ENCODE measurements around the gene FBXL15. TPM values are rescaled to one million over a fixed set of nuclear protein-coding genes. Genes with fewer than 3 reads are reported as not detected.

The FBXL15 gene
- total and polyA plus RNA-seq, 9 of the 15 experiments (the other 6 are each of a cell fraction or from before 2014, with no cell fraction given) = 0.08 to 25.9 (median 3.5) TPM

GRCh38 chr10:102394079-102394800, 26.4 kb upstream of the FBXL15 start (continued):
- TF ChIP-seq CHD7 (IDR thresholded peaks at IDR 0.05; ENCODE audit: low read depth, low read length) (no peak), NFXL1 (CRISPR knock-in tag; IDR thresholded peaks at IDR 0.05) (no peak), POLR2AphosphoS2 (IDR thresholded peaks at IDR 0.05; ENCODE audit: low read length) (no peak), NR3C1 (CRISPR knock-in tag; IDR thresholded peaks at IDR 0.05) (no peak), ZNF561 (CRISPR knock-in tag; conservative IDR thresholded peaks at IDR 0.05) (no peak), SREBF2 (CRISPR knock-in tag; IDR thresholded peaks at IDR 0.05) (no peak), STAT5B (CRISPR knock-in tag; IDR thresholded peaks at IDR 0.05) (no peak), ZNF324 (CRISPR knock-in tag; IDR thresholded peaks at IDR 0.05) (no peak), FIP1L1 (IDR thresholded peaks at IDR 0.05; ENCODE audit: low read depth, low read length, poor library complexity, severe bottlenecking) (no peak), POLR2H (tag; IDR thresholded peaks at IDR 0.05; ENCODE audit: low read depth) (no peak), PREB (CRISPR knock-in tag; IDR thresholded peaks at IDR 0.05) (no peak), TEAD1 (CRISPR knock-in tag; IDR thresholded peaks at IDR 0.05) (no peak), ELF1 (tag; IDR thresholded peaks at IDR 0.05) (peak; percentile 90), SOX6 (IDR thresholded peaks at IDR 0.05) (no peak), ZNF165 (CRISPR knock-in tag; IDR thresholded peaks at IDR 0.05; ENCODE audit: borderline replicate concordance) (no peak)
